Measurements from ENCODE around the gene TBCK. TPM values are rescaled to one million over a fixed set of nuclear protein-coding genes. Genes with fewer than 3 reads are reported as not detected.

TBCK gene
- polyA plus RNA-seq, 1 donor (not counting 4 experiments of a cell fraction or from before 2014, with no cell fraction given): 19.3 TPM

- TF ChIP-seq CTCF (optimal IDR thresholded peaks at IDR 0.05 in 1 of 3, IDR thresholded peaks at IDR 0.05 in 1 of 3, conservative IDR thresholded peaks at IDR 0.05 in 1 of 3; ENCODE audit: extremely low read depth in 1 of 3, insufficient read depth in 2 of 3, low read length in 3 of 3): no peak
- TF ChIP-seq EZH2 (IDR thresholded peaks at IDR 0.05; ENCODE audit: low read length): no peak
- Histone ChIP-seq H3K4me1 (ENCODE audit: control insufficient read depth, extremely low read depth, insufficient read depth, low read length) (no peaks in the 10 kb centered on the region), H4K20me1 (ENCODE audit: control insufficient read depth, extremely low read depth, insufficient read depth, low read length) (no peaks in the 10 kb centered on the region), H3K27ac (ENCODE audit: control insufficient read depth, insufficient read depth, low read length) (no peak overlapping the region), H3K4me2 (ENCODE audit: control insufficient read depth, extremely low read depth, insufficient read depth, low read depth, low read length) (no peak overlapping the region), H3K9me1 (ENCODE audit: control insufficient read depth, extremely low read depth, insufficient read depth, low read length) (no peaks in the 10 kb centered on the region), H3K27me3 (ENCODE audit: control insufficient read depth, extremely low read depth, insufficient read depth, low read length) (no peaks in the 10 kb centered on the region), H3K9me3 (ENCODE audit: control insufficient read depth, low read depth, low read length) (no peaks in the 10 kb centered on the region), H2AFZ (ENCODE audit: control insufficient read depth, low read length) (no peak overlapping the region), H3K36me3 (ENCODE audit: control insufficient read depth in 2 of 2, extremely low read depth in 1 of 2, insufficient read depth in 2 of 2, low read length in 2 of 2) (peaks cover 0 to 1% of the 10 kb centered on the region in 2 experiments), H3K9ac (ENCODE audit: control insufficient read depth, extremely low read depth, insufficient read depth, low read length) (no peak overlapping the region), H3K4me3 (ENCODE audit: control insufficient read depth in 2 of 3, extremely low read depth in 1 of 3, insufficient read depth in 2 of 3, low read depth in 1 of 3, low read length in 3 of 3) (no peak overlapping the region), H3K79me2 (ENCODE audit: control insufficient read depth, insufficient read depth, low read length) (no peaks in the 10 kb centered on the region)
- dilution Hi-C loops (cut with MboI; ENCODE audit: extremely low pct_ligation_motif_present, low sequenced_read_pairs): no loop called here
- FAIRE-seq (no peak), DNase-seq (ENCODE audit: low read depth, low spot score) (no peak)
Measured at GRCh38 chr4:106041294-106042002, 274.6 kb downstream of the TBCK start.

DNA sequence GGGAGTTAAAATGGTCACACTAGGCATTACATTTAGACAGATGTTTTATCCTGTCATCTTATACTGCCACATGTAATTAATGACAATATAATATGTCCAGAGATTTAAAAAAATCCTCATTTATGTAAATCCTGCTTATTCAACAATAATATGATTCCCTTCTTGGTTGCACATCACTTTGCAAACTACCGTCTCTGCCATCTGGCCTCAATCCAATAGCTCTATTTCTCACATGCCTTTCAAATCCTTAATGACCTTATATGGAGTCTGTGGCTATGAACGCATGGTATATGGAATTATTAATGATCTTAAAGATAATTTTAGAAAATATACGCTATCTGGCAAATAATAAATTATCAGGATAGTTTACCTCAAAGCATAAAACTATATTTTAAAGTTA is 276.2 kb downstream of the TBCK start:
- Histone ChIP-seq H3K27ac (ENCODE audit: control insufficient read depth, insufficient read depth, low read length) (no peak overlapping the region), H3K9me3 (ENCODE audit: control insufficient read depth, low read depth, low read length) (no peaks in the 10 kb centered on the region), H3K79me2 (ENCODE audit: control insufficient read depth, insufficient read depth, low read length) (no peaks in the 10 kb centered on the region), H3K4me2 (ENCODE audit: control insufficient read depth, extremely low read depth, insufficient read depth, low read depth, low read length) (no peak overlapping the region), H3K4me1 (ENCODE audit: control insufficient read depth, extremely low read depth, insufficient read depth, low read length) (no peaks in the 10 kb centered on the region), H4K20me1 (ENCODE audit: control insufficient read depth, extremely low read depth, insufficient read depth, low read length) (no peaks in the 10 kb centered on the region), H3K9ac (ENCODE audit: control insufficient read depth, extremely low read depth, insufficient read depth, low read length) (no peak overlapping the region), H3K4me3 (ENCODE audit: control insufficient read depth in 2 of 3, extremely low read depth in 1 of 3, insufficient read depth in 2 of 3, low read depth in 1 of 3, low read length in 3 of 3) (no peak overlapping the region), H2AFZ (ENCODE audit: control insufficient read depth, low read length) (no peak overlapping the region), H3K36me3 (ENCODE audit: control insufficient read depth in 2 of 2, extremely low read depth in 1 of 2, insufficient read depth in 2 of 2, low read length in 2 of 2) (no peaks in the 10 kb centered on the region), H3K9me1 (ENCODE audit: control insufficient read depth, extremely low read depth, insufficient read depth, low read length) (no peaks in the 10 kb centered on the region), H3K27me3 (ENCODE audit: control insufficient read depth, extremely low read depth, insufficient read depth, low read length) (no peaks in the 10 kb centered on the region)
- TF ChIP-seq CTCF (optimal IDR thresholded peaks at IDR 0.05 in 1 of 3, IDR thresholded peaks at IDR 0.05 in 1 of 3, conservative IDR thresholded peaks at IDR 0.05 in 1 of 3; ENCODE audit: extremely low read depth in 1 of 3, insufficient read depth in 2 of 3, low read length in 3 of 3) (no peak), EZH2 (IDR thresholded peaks at IDR 0.05; ENCODE audit: low read length) (no peak)
- dilution Hi-C loops (cut with MboI; ENCODE audit: extremely low pct_ligation_motif_present, low sequenced_read_pairs): no loop called here
- DNase-seq (ENCODE audit: low read depth, low spot score) (no peak), FAIRE-seq (no peak)
